NCI-H345 (cell line): ENCODE measurements around the gene MLPH.
"Not testable (repeated sequence)": the region's sequence is repeated elsewhere in the genome, so short reads cannot be mapped to it uniquely, and the experiment has no call there.

Source experiments
- DNase-seq: peaks from one replicate; lab custom pipeline; 2025; lab: John Stamatoyannopoulos, UW

MLPH gene

GRCh38 chr2:237588044-237588696 lies 101.1 kb downstream of the MLPH start:
- DNase-seq = no peak

- peak; percentile 7 for DNase-seq
Observed at GRCh38 chr2:237590272-237591140, 103.5 kb downstream of the MLPH start, which contains the start of gene RAB17. Gene RAB17 (minus strand): TSS chr2:237590734. CDS start chr2:237586154, 4,580 bp downstream.

- no peak for DNase-seq
Observed at GRCh38 chr2:237591141-237591881, 104.3 kb downstream of the MLPH start.

GRCh38 chr2:237592425-237592980 lies 105.5 kb downstream of the MLPH start:
- DNase-seq = no peak

GRCh38 chr2:237593036-237593435 lies 106.0 kb downstream of the MLPH start:
- no peak for DNase-seq

GRCh38 chr2:237593596-237594320 lies 106.7 kb downstream of the MLPH start:
- no peak for DNase-seq

- DNase-seq = no peak
Observed at GRCh38 chr2:237594514-237594871, 107.4 kb downstream of the MLPH start.

GRCh38 chr2:237595829-237596519 lies 108.9 kb downstream of the MLPH start:
- DNase-seq = not testable (repeated sequence)

GRCh38 chr2:237596520-237597195 lies 109.6 kb downstream of the MLPH start:
- no peak for DNase-seq

- DNase-seq = no peak
Observed at GRCh38 chr2:237597196-237598145, 110.4 kb downstream of the MLPH start.

- DNase-seq = no peak
Observed at GRCh38 chr2:237598468-237599208, 111.6 kb downstream of the MLPH start.

- no peak for DNase-seq
Observed at GRCh38 chr2:237599465-237600110, 112.5 kb downstream of the MLPH start.

- DNase-seq = no peak
Observed at GRCh38 chr2:237600205-237600846, 113.3 kb downstream of the MLPH start.

- DNase-seq = no peak
Observed at GRCh38 chr2:237601453-237602116, 114.5 kb downstream of the MLPH start.

GRCh38 chr2:237602409-237602808 lies 115.4 kb downstream of the MLPH start:
- no peak for DNase-seq

GRCh38 chr2:237603049-237603717 lies 116.1 kb downstream of the MLPH start:
- DNase-seq = no peak
